Stimulated activated CD4-positive, alpha-beta T cell treated with anti-CD3 and anti-CD28 coated beads, Interleukin-15, amount 100 ng/mL, for 48 hours (primary cell): Measurements from ENCODE around the gene RASSF3.

Experiments
- DNase-seq, 2 donors: peaks; one replicate each; pipeline ENCODE4 v3.0.0-alpha.2; 2020; ENCODE audit warnings: low read depth in 2 of 2

RASSF3 gene

DNA sequence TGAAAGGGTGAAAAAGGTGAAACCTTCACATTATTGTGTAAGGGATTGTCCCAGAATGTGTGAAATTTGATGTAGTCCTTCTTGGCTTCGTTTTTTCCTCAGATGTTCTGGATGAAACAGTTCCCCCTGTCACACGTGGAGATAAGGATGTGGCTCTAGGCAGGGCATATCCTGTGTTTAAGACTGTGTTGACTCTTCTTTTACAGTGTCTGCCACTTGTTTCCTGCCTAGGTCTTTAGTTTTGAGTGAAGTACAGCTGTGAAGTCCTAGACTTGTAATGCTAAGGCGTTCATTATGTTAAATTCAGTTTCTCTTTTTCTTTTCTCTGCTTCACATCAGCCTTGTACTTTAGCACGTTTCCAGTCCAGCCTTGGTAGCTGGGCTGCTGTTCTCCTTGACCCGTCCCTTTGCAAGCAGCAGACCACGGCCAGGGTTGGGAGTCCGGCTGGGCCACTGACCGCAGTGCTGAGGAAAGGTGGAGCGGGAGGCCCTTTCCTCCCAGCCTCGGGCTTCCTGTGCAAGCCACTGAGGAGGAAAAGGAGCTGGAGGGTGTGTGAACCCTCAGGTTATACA, 59.1 kb downstream of the RASSF3 start:
- no peak for DNase-seq

GRCh38 chr12:64670019-64670418, 59.7 kb downstream of the RASSF3 start:
- DNase-seq = no peak

GRCh38 chr12:64670919-64671639, 60.8 kb downstream of the RASSF3 start:
- no peak for DNase-seq

- DNase-seq = no peak
Observed at GRCh38 chr12:64671681-64672080, 61.4 kb downstream of the RASSF3 start.

GRCh38 chr12:64672925-64673409, 62.7 kb downstream of the RASSF3 start:
- no peak for DNase-seq

GRCh38 chr12:64673490-64674169, 63.3 kb downstream of the RASSF3 start:
- DNase-seq = no peak

DNA sequence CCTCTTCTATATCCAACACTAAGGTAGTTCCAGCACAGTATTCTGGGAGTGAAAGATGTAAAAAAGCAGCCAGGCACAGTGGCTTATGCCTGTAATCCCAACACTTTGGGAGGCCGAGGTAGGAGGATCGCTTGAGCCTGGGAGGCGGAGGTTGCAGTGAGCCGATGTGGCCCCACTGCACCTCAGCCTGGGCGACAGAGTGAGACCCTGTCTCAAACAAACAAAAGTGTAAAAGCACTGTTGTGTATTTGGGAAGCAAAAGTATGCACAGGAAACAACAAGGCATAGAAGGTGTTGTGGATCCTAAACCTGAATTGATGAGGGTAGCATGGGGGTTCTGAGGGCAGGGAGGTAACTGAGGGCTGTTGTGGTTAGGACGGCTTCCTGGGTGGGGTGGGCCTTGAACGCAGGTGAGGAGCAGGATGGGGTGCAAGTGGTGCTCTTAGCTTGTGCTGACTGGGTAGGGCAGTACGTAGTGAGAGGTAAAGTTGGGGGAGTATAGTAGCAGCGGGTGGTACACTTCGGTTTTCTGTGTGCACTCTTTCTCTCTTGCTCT, 64.2 kb downstream of the RASSF3 start:
- DNase-seq = no peak

DNA sequence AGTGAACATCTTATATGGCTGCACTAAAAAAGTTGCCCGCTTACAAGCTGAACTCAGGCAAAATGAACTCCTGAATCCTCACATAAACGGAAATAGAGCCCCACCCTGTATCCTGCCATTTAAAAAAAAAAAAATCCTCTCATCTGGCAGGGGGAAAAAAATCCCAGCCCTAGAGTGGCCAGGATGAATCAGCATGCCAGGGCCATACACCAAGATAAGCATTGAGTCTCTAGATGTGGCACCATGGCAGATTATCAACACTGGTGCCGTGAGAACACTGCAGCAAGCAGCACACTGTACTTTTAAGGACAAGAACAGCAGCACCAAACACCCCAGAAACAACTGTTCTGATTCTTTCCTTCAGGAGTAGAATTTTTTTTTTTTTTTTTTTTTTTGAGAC, 65.5 kb downstream of the RASSF3 start:
- DNase-seq = no peak

GRCh38 chr12:64678248-64678647, 68.0 kb downstream of the RASSF3 start:
- no peak for DNase-seq

DNA sequence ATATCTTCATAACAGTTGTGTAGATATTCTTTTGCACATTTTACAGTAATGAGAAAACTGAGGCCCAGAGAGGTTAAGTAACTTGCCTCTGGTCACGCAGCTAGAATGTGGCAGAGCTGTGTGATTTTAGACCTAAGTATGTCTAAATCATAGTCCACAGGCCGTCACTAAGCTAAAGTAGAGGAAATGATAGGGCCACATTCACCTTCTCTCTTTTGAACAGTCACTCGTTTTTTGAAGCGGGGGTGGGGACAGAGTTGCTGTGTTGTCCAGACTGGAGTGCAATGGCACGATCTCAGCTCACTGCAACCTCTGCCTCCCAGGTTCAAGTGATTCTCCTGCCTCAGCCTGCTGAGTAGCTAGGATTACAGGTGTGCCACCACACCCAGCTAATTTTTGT, 68.5 kb downstream of the RASSF3 start:
- DNase-seq = no peak

- peak in 1 of 2 donors; percentile 41 for DNase-seq
Observed at GRCh38 chr12:64679487-64680001, 69.2 kb downstream of the RASSF3 start.

DNA sequence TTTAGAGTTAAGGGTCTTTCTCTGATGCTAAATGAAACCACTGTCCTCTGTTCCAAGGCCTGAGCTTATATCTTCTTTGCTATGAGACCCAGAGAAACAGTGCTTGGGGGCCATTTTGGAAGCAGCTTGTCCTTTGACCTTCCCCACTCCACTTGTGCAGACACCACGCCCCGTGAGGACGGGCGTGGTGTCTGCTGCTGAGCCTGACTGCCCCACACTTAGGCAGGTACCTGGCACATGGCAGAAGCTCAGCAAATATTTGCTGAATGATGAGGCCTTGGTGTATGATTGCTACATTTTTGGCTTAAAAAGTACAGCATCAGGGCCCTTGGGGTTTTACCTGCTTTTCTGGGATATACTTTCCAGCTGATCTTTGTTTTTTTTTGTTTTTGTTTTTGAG, 69.9 kb downstream of the RASSF3 start:
- no peak for DNase-seq

GRCh38 chr12:64681200-64682052, 71.1 kb downstream of the RASSF3 start:
- no peak for DNase-seq

DNA sequence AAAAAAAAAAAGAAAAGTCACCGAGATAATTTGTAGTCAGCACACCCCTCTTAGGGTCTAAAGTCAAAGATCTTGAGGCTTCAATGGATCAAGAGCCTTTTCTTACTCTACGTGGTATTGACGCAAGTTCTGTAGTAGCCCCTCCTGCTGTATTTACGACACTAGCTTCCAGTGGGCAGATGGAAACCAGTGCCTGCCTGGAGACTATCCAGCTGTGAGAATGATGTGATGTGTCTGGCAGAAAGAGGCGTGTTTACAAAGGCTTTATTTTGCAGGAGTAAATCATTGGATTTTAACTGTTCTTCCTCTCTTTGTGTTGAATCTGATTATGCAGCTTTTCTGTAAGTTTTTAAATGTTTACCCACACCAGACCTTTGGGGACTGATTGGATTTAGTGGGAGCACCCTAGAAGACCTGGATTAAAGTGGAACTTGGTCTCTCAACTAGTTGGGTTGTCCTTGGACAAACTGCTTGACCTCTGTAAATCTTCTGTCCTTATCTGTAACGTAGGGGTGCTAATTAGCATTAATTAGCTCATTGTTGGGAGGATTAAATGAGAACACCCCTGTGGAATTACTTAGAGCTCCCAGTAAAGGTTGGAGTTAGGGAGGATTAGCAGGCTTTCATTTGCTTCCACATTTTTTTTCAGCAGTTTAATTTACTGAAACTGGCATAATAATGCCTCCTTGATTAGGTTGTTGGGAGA, 72.4 kb downstream of the RASSF3 start:
- no peak for DNase-seq

DNA sequence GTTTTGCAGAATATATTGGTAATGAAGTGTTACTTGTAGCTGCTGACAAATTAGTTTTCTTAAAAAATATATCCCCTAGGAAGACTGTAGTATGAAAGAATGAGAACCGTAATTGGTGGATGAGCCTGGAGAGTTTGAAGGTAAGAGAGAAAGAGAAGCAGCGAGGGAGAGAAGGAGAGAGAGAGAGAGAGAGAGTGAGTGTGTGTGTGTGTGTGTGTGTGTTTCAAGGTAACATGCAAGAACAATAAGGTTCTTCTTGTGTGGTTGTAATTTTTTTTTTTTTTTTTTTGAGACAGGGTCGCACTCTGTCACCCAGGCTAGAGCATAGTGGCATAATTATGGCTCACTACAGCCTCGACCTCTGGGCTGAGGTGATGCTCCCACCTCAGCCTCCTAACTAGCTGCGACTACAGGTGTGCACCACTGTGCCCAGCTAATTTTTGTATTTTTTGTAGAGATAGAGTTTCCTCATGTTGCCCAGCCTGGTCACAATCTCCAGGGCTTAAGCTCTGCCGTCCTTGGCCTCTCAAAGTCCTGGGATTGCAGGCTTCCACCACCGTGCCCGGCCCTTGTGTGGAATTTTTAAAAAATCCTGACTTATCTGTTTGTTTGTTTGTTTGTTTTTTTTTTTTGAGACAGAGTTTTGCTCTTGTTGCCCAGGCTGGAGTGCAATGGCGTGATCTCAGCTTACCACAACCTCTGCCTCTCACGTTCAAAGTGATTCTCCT, 73.7 kb downstream of the RASSF3 start:
- no peak for DNase-seq

DNA sequence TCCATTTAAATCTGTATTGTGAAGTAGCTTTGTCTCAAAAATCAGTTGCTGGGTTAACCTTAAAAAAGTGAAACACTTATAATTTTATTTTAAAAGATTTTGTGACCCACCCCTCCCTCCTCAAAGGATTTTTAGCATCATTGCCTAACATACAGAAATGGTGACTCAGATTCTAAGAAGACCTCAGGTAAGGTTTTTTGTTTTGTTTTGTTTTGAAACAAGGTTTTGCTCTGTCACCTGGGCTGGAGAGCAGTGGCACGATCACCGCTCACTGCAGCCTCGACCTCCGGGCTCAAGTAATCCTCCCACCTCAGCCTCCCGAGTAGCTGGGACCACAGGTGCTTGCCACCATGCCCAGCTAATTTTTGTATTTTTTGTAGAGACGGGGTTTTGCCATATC, 74.8 kb downstream of the RASSF3 start:
- no peak for DNase-seq

DNA sequence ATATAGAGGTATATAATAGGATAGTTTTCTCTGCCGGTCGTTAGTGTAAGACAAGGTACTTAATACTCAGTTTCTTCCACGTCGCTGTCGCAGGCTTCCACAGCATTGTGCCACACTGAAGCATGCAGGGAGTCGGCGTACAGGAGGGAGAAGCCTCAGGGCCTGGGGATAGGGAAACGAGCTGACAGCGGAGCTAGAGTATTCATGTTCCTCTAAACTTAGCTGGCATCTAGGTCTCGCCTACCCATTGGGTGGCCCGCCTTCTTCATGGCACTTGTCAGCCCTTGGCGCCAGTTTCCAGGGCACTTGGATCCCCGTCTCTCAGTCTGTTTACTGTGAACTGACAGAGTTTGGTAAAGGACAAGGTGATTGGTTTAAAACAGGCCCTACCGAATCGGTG, 75.3 kb downstream of the RASSF3 start:
- no peak for DNase-seq

DNA sequence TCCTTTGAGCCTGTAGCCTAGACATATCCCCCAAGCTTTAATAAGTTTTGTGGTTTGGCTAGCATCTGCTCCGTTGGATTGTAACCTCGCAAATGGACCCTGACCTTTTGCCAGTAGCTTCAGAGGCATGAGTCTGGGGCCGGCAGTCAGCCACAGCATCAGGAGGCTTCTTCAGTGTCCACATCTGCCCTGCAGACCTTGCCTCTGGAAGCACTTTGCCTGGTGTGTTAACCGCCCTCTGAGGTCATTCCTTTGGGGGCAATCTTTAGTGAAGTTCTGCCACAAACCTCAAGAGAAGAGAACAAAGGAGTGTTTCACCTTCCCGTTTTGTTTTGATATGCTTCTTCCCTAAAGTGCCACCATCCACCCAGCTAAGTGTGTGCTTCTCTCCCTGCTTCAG, 77.5 kb downstream of the RASSF3 start:
- no peak for DNase-seq

GRCh38 chr12:64688219-64688618, 77.9 kb downstream of the RASSF3 start:
- no peak for DNase-seq

DNA sequence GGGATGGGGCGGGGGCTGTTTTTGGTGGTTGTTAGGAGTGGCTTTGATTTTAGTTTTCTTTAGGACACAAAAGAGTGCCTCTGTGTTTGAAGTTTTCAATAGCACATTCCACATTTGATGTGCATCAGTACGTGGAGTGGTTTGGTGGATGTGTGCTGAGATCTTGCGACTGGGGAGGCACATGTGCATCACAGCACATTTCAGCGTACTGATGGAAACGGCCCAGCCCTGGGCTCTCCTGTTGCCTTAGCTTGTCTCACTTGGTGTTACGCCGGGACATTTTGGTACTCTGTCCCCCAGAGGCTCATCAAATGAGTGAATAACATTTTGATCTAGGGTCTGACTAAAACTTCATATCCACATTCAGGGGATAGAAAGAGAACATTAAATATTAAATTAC, 78.4 kb downstream of the RASSF3 start:
- DNase-seq = no peak
